Transverse colon (tissue), 4 donors: ENCODE measurements around the gene SLC40A1. TPM values are rescaled to one million over a fixed set of nuclear protein-coding genes. Genes with fewer than 3 reads are reported as not detected.

ENCODE experiments used
- DNase-seq: peaks from one replicate; pipeline ENCODE4 v3.0.0-alpha.2; 2019
- H3K27ac ChIP-seq, 4 donors: fragments of 200-600 bp; sonication (generic); 2 replicates each; pipeline ENCODE4 v1.5.1; 2016 to 2018; ENCODE audit warnings: inconsistent platforms in 4 of 4
- H3K27me3 ChIP-seq: fragments of 200-600 bp; sonication (generic); 2 replicates; pipeline ENCODE4 v1.5.1; 2017; ENCODE audit warnings: inconsistent platforms
- H3K36me3 ChIP-seq, 4 donors: fragments of 200-600 bp; sonication (generic); 2 replicates each; pipeline ENCODE4 v1.5.1; 2017 to 2019; ENCODE audit warnings: inconsistent platforms in 4 of 4
- H3K4me1 ChIP-seq, 4 donors: fragments of 200-600 bp; sonication (generic); 2 replicates each; pipeline ENCODE4 v1.5.1; 2017 to 2020; ENCODE audit warnings: inconsistent platforms in 4 of 4
- H3K4me3 ChIP-seq, 4 donors: fragments of 200-600 bp; sonication (generic); 1 replicate in 1 of 4; 2 replicates in 3 of 4; pipeline versions ENCODE4 v1.5.1 to v1.6.1; 2017 to 2019; ENCODE audit warnings: inconsistent platforms in 4 of 4
- H3K9me3 ChIP-seq, 2 donors: fragments of 200-600 bp; sonication (generic); 2 replicates each; pipeline ENCODE4 v1.5.1; 2017 to 2019; ENCODE audit warnings: inconsistent platforms in 2 of 2
- CTCF ChIP-seq, 5 experiments: fragments of 200-600 bp in 3 of 5; fragments of 450-650 bp in 2 of 5; sonication (generic) in 3 of 5; IDR thresholded peaks; 1 replicate in 2 of 5; 2 replicates in 3 of 5; pipeline ENCODE4 v1.5.1; 2016 to 2017; ENCODE audit warnings: antibody characterized with exemption in 5 of 5, inconsistent platforms in 3 of 5, mild to moderate bottlenecking in 2 of 5, moderate library complexity in 1 of 5
- EP300 ChIP-seq: sonication (generic); formaldehyde crosslinking; IDR thresholded peaks from one replicate; pipeline ENCODE4 v1.6.1; 2017; ENCODE audit warnings: antibody characterized with exemption, low read depth
- POLR2A ChIP-seq: fragments of 450-650 bp; IDR thresholded peaks from one replicate; pipeline ENCODE4 v1.6.1; 2016; ENCODE audit warnings: antibody characterized with exemption, mild to moderate bottlenecking, moderate library complexity
- POLR2AphosphoS5 ChIP-seq, 3 donors: sonication (generic); formaldehyde crosslinking; IDR thresholded peaks; one replicate each; pipeline ENCODE4 v1.6.1; 2016; ENCODE audit warnings: antibody characterized with exemption in 3 of 3
- WGBS, 2 donors: methylation state at CpG; one replicate each; pipeline ENCODE4 v1.1.5; 2018; ENCODE audit warnings: low coverage in 1 of 2; 5-methylcytosine and 5-hydroxymethylcytosine counted together
- in situ Hi-C, 4 donors: fragments of 200-750 bp; cut with MboI; loops; one replicate each; pipeline versions ENCODE4 v1.15.0 to v1.15.1; 2017; ENCODE audit warnings: low sequenced_read_pairs in 3 of 4, low pct_ligation_motif_present in 1 of 4, low pct_unique_long_range_greater_than_20kb in 1 of 4
- intact Hi-C: fragments of 100-400 bp; cut with DNase I; formaldehyde crosslinking; loops from one replicate; pipeline ENCODE4 v1.15.1; 2023; ENCODE audit warnings: low total_unique reads
- total RNA-seq, 4 donors: library from RNA; depleted of rRNA; stranded (reverse); fragments of >200 nt; gene quantifications; one replicate each; pipeline ENCODE4 v1.1.0, GENCODE V29; 2016

The SLC40A1 gene
- total RNA-seq, 4 donors from 2014 or later = 26.3 to 345 (median 186) TPM

GRCh38 chr2:189527041-189527750 lies 53.4 kb downstream of the SLC40A1 start:
- peak overlapping the region in 3 of 4 donors; percentile 21 to 39 (median 36) for H3K27ac ChIP-seq
- H3K4me1 ChIP-seq = peaks cover 8 to 42% (median 20%) of the 10 kb centered on the region in 4 donors
- TF ChIP-seq CTCF (IDR thresholded peaks at IDR 0.05) (no peak), EP300 (no peak), POLR2A (no peak), POLR2AphosphoS5 (IDR thresholded peaks at IDR 0.05) (no peak)
- in situ Hi-C loops = no loop called here
- no peaks in the 10 kb centered on the region for H3K9me3 ChIP-seq
- no peaks in the 10 kb centered on the region for H3K27me3 ChIP-seq
- WGBS, 2 donors = 54 to 65% methylated on average over 7 to 13 of the region's 13 CpGs
- H3K36me3 ChIP-seq = no peaks in the 10 kb centered on the region
- H3K4me3 ChIP-seq = no peak overlapping the region
- intact Hi-C loops = no loop called here
- DNase-seq = no peak

GRCh38 chr2:189526241-189526640 lies 54.3 kb downstream of the SLC40A1 start:
- peaks cover 10 to 51% (median 25%) of the 10 kb centered on the region in 4 donors for H3K4me1 ChIP-seq
- H3K27ac ChIP-seq = no peak overlapping the region
- no peaks in the 10 kb centered on the region for H3K27me3 ChIP-seq
- H3K36me3 ChIP-seq = no peaks in the 10 kb centered on the region
- TF ChIP-seq CTCF (IDR thresholded peaks at IDR 0.05) = no peak
- no peak for TF ChIP-seq EP300
- TF ChIP-seq POLR2AphosphoS5 (IDR thresholded peaks at IDR 0.05) = no peak
- no peaks in the 10 kb centered on the region for H3K9me3 ChIP-seq
- in situ Hi-C loops (no loop called here), intact Hi-C loops (no loop called here)
- DNase-seq = no peak
- WGBS, 2 donors = 50 to 73% methylated on average over 1 to 2 of the region's 2 CpGs
- no peak overlapping the region for H3K4me3 ChIP-seq

- WGBS, 2 donors = 39 to 64% methylated on average over 3 to 4 of the region's 4 CpGs
- TF ChIP-seq POLR2AphosphoS5 (IDR thresholded peaks at IDR 0.05) = peak in 2 of 3 donors; percentile 7 to 33
- TF ChIP-seq CTCF (IDR thresholded peaks at IDR 0.05) = no peak
- H3K27me3 ChIP-seq = no peaks in the 10 kb centered on the region
- peaks cover 10 to 55% (median 25%) of the 10 kb centered on the region in 4 donors for H3K4me1 ChIP-seq
- H3K9me3 ChIP-seq = no peaks in the 10 kb centered on the region
- intact Hi-C loops = no loop called here
- H3K27ac ChIP-seq = peak overlapping the region in 2 of 4 donors; percentile 9 to 56
- no peaks in the 10 kb centered on the region for H3K36me3 ChIP-seq
- in situ Hi-C loops = no loop called here
- H3K4me3 ChIP-seq = no peak overlapping the region
- no peak for DNase-seq
These were observed 55.8 kb downstream of the SLC40A1 start for GRCh38 chr2:189524746-189525145.

- Histone ChIP-seq H3K36me3 (no peaks in the 10 kb centered on the region), H3K9me3 (no peaks in the 10 kb centered on the region), H3K4me1 (peaks cover 7 to 50% (median 23%) of the 10 kb centered on the region in 4 donors), H3K4me3 (no peak overlapping the region), H3K27me3 (no peaks in the 10 kb centered on the region), H3K27ac (peak overlapping the region; percentile 71 to 83 (median 78))
- in situ Hi-C loops = no loop called here
- TF ChIP-seq CTCF (IDR thresholded peaks at IDR 0.05) (no peak), POLR2A (peak; percentile 50), EP300 (no peak), POLR2AphosphoS5 (IDR thresholded peaks at IDR 0.05) (peak in 2 of 3 donors; percentile 62 to 74)
- DNase-seq = peak; percentile 36
- intact Hi-C loops = no loop called here
- 45 to 46% methylated on average over 3 to 5 of the region's 5 CpGs for WGBS, 2 donors
These were observed 58.0 kb downstream of the SLC40A1 start for GRCh38 chr2:189522435-189523151.
